CD4-positive, alpha-beta T cell treated with Interleukin-21 for 1 hour (primary cell): ENCODE results near the gene UNC93A.
"Not testable (repeated sequence)": the region's sequence is repeated elsewhere in the genome, so short reads cannot be mapped to it uniquely, and the experiment has no call there.

Source experiments
- DNase-seq: peaks from one replicate; pipeline ENCODE4 v3.0.0-alpha.2; 2020

The UNC93A gene

GRCh38 chr6:167294651-167295494 lies 3.8 kb downstream of the UNC93A start:
- no peak for DNase-seq

GRCh38 chr6:167295495-167296292 lies 4.6 kb downstream of the UNC93A start:
- DNase-seq, result no peak

GRCh38 chr6:167296293-167296690 lies 5.2 kb downstream of the UNC93A start:
- no peak for DNase-seq

- DNase-seq, result no peak
These were observed 5.8 kb downstream of the UNC93A start for GRCh38 chr6:167296902-167297301.

GRCh38 chr6:167298127-167298526 lies 7.0 kb downstream of the UNC93A start:
- DNase-seq, result no peak

- no peak for DNase-seq
These were observed 8.7 kb downstream of the UNC93A start for GRCh38 chr6:167299641-167300308.

GRCh38 chr6:167300902-167301777 lies 10.0 kb downstream of the UNC93A start:
- DNase-seq, result no peak

- no peak for DNase-seq
These were observed 11.0 kb downstream of the UNC93A start for GRCh38 chr6:167302074-167302473.

- DNase-seq, result no peak
These were observed 11.7 kb downstream of the UNC93A start for GRCh38 chr6:167302796-167303195.

- no peak for DNase-seq
These were observed 12.8 kb downstream of the UNC93A start for GRCh38 chr6:167303675-167304625.

GRCh38 chr6:167304912-167305311 lies 13.8 kb downstream of the UNC93A start:
- DNase-seq, result no peak

GRCh38 chr6:167305796-167306195 lies 14.7 kb downstream of the UNC93A start:
- no peak for DNase-seq

- DNase-seq, result no peak
These were observed 15.4 kb downstream of the UNC93A start for GRCh38 chr6:167306401-167306998.

- DNase-seq, result no peak
These were observed 16.3 kb downstream of the UNC93A start for GRCh38 chr6:167307342-167307955.

- DNase-seq, result no peak
These were observed 17.1 kb downstream of the UNC93A start for GRCh38 chr6:167308207-167308606.

- not testable (repeated sequence) for DNase-seq
These were observed 18.5 kb downstream of the UNC93A start for GRCh38 chr6:167309355-167310192.

- no peak for DNase-seq
These were observed 20.2 kb downstream of the UNC93A start for GRCh38 chr6:167311286-167311685.

- not testable (repeated sequence) for DNase-seq
These were observed 20.6 kb downstream of the UNC93A start for GRCh38 chr6:167311691-167312090.

- no peak for DNase-seq
These were observed 23.2 kb downstream of the UNC93A start for GRCh38 chr6:167314180-167314821.
